ENCODE measurements around the gene ZC3H13. TPM values are rescaled to one million over a fixed set of nuclear protein-coding genes. Genes with fewer than 3 reads are reported as not detected.
A peak's percentile ranks its signal among the peaks of the same experiment; 100 is the strongest.
"Not testable (repeated sequence)": the region's sequence is repeated elsewhere in the genome, so short reads cannot be mapped to it uniquely, and the experiment has no call there.

Gene ZC3H13
- total RNA-seq, 1 donor from 2014 or later, result 58.8 TPM

DNA sequence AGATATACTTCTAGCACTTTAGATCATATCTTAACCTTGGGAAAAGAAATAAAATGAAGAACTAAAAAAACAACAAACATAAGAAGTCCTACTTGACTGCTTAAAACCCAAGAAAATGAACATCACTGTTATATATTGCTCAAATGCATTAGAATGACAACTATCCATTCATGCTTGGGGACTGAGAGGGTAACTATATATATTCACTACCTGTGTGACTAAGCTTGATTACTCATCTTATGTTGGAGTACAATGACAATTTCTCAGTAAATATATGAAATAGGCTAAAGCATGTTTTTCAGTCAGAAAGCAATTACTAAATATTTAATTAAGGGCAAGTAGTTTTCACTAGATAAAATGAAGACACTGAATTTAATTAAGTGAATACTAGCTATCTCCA, 40.1 kb downstream of the ZC3H13 start:
- peaks cover 37% of the 10 kb centered on the region for H3K36me3 Mint-ChIP-seq (ENCODE audit: low read depth)
- H3K4me3 Mint-ChIP-seq, result no peak overlapping the region
- no peak overlapping the region for H3K27ac Mint-ChIP-seq

DNA sequence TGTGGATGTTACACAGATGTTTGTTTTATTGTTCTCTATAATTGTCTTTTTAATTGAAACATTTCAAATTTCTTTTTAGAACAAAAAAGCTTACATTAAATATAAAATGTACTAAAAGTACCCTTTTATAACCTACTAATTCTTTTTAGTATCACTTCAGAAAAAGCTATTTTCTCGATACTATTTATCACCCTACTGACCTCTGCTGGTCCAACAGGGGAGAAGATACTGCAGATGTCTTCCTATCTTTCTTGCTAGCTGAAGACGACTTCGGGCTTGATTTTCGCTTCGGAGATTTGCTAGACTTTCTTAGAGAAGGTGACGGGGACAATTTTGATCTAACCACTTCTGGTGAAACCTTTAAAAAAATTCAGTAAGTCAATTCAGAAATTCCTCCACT, 42.4 kb downstream of the ZC3H13 start:
- H3K9me3 Mint-ChIP-seq, result no peaks in the 10 kb centered on the region
- intact Hi-C loops (cut with micrococcal nuclease), result no loop called here
- H3K27me3 Mint-ChIP-seq, result no peaks in the 10 kb centered on the region
- H3K4me1 Mint-ChIP-seq, result peaks cover 2% of the 10 kb centered on the region
- H3K4me3 Mint-ChIP-seq, result no peak overlapping the region
- no peak overlapping the region for H3K27ac Mint-ChIP-seq
- H3K36me3 Mint-ChIP-seq (ENCODE audit: low read depth), result peaks cover 40% of the 10 kb centered on the region
- DNase-seq, result no peak

More for the DNA sequence above, 40.1 kb downstream of the ZC3H13 start:
- Mint-ChIP-seq H3K9me3 (no peaks in the 10 kb centered on the region), H3K4me1 (peaks cover 2% of the 10 kb centered on the region), H3K27me3 (no peaks in the 10 kb centered on the region)
- DNase-seq, result no peak
- intact Hi-C loops (cut with micrococcal nuclease), result no loop called here

DNA sequence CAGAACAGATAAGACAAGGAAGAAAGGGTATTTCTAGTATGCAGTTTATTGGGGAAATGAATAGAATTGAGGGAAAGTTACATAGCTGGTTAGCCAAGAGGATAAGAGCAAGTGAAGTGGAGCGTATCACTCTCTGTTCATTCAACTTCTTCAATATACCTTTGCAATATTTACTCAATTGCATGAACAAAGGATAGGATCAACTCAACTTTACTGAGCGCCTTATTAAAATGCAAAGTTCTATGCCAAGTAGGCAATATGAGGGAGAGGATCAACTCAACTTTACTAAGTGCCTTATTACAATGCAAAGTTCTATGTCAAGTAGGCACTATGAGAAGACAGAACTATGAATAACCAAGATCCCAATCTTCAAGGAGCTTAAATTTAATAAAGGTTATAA, 43.9 kb downstream of the ZC3H13 start:
- intact Hi-C loops (cut with micrococcal nuclease), result loop anchor here (5.0 kb wide), 1 partner anchor 44 kb away; the partner anchor contains the start of gene ZC3H13
- Mint-ChIP-seq H3K36me3 (ENCODE audit: low read depth) (peaks cover 41% of the 10 kb centered on the region), H3K4me1 (no peaks in the 10 kb centered on the region), H3K4me3 (no peak overlapping the region), H3K9me3 (no peaks in the 10 kb centered on the region), H3K27ac (no peak overlapping the region), H3K27me3 (no peaks in the 10 kb centered on the region)
- no peak for DNase-seq

DNA sequence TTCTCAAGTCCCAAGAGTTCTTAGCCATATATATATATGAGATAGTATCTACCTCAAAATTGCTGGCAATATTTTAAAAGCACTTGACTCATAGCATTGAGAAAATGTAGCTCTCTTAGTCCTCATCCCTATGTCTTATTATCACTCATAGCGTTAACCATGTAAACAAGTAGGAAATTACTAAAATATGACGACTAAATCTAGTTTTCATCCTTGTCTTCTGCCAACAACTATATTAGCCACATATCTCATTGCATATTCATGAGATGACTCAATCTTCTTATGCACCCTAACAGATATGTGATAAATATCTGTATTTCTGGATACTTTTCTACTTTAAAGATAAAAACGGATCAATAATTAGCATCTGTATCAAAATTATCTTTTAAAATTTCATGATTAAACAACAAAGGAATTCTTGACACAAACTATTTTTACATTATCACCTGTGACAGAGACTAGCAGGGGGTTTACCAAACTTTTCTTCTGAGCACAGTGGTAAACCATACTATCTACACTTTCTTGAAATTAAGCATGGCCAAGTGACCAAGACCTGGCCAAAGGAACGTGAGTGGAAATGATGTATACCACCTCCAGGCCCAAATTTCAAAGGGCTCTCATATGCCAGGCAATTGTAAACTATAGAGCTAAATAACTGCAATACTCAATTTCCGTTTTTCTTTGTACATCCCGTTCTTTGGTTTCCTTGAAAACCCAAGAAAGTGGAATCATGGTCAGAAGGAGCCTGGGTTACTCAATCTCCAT, 45.7 kb downstream of the ZC3H13 start:
- Mint-ChIP-seq H3K27me3 (no peaks in the 10 kb centered on the region), H3K4me3 (no peak overlapping the region), H3K36me3 (ENCODE audit: low read depth) (peaks cover 49% of the 10 kb centered on the region), H3K27ac (no peak overlapping the region), H3K4me1 (peaks cover 2% of the 10 kb centered on the region), H3K9me3 (no peaks in the 10 kb centered on the region)
- intact Hi-C loops (cut with micrococcal nuclease), result loop anchor here (5.0 kb wide), 1 partner anchor 45 kb away; the partner anchor contains the start of gene ZC3H13
- no peak for DNase-seq

DNA sequence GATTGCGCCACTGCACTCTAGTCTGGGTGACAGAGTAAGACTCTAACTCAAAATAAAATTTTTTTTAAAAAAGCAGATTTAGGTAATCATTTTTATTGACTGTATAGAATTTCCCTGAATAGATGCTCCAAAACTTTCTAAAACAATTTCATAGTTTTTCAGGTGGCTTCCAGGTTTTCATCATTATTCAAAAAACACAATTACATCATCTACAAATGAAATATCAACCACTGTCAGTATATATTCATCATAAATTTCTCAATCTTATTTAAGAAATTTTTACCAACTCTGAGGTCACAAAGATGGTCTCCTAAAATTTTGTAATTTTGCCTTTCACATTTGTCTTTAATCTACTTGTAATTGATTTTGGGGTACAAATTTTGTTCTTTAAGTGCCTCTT, 48.1 kb downstream of the ZC3H13 start:
- DNase-seq, result no peak
- Mint-ChIP-seq H3K4me3 (no peak overlapping the region), H3K27me3 (no peaks in the 10 kb centered on the region), H3K36me3 (ENCODE audit: low read depth) (peaks cover 60% of the 10 kb centered on the region), H3K4me1 (peaks cover 2% of the 10 kb centered on the region), H3K27ac (no peak overlapping the region), H3K9me3 (no peaks in the 10 kb centered on the region)
- intact Hi-C loops (cut with micrococcal nuclease), result no loop called here

DNA sequence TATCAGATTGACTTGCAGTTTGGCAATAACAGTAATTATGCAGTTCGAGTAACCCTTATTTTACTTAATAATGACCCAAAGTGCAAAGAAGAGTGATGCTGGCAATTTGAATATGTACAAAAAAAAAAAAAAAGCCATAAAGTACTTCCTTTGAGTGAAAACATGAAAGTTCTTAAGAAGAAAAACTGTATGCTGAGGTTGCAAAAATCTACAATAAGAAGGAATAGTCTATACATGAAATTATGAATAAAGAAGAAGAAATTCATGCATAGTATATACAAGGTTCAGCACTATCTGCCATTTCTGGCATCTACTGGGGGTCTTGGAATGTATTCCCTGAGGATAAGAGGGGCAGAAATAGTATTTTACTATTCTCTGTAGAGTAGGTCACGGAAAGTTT, 55.9 kb downstream of the ZC3H13 start:
- no peak overlapping the region for H3K27ac Mint-ChIP-seq
- DNase-seq, result no peak
- peaks cover 1% of the 10 kb centered on the region for H3K4me1 Mint-ChIP-seq
- intact Hi-C loops (cut with micrococcal nuclease), result no loop called here
- H3K9me3 Mint-ChIP-seq, result no peaks in the 10 kb centered on the region
- H3K27me3 Mint-ChIP-seq, result no peaks in the 10 kb centered on the region
- H3K36me3 Mint-ChIP-seq (ENCODE audit: low read depth), result peaks cover 41% of the 10 kb centered on the region
- no peak overlapping the region for H3K4me3 Mint-ChIP-seq

DNA sequence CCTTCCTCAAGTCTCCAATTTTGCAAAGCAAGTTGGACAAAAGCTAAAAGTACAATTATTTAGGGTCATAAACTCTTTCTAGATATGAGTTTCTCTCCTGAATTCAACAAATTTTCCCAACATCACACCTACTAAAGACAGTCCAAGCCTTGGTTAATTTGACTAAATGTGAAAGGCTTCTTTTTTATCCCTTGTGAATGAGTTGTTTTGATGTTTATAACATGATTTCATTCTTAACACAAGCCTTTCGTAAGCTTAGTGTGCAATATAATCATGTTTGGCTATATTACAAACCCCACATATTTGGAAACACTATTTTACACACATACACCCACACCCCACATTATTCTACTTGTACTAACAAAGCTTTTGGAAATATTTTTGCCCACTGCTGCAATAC, 57.3 kb downstream of the ZC3H13 start:
- Mint-ChIP-seq H3K27ac (no peak overlapping the region), H3K4me1 (peaks cover 1% of the 10 kb centered on the region), H3K27me3 (no peaks in the 10 kb centered on the region), H3K9me3 (no peaks in the 10 kb centered on the region), H3K36me3 (ENCODE audit: low read depth) (peaks cover 31% of the 10 kb centered on the region), H3K4me3 (no peak overlapping the region)
- intact Hi-C loops (cut with micrococcal nuclease), result no loop called here
- DNase-seq, result no peak

DNA sequence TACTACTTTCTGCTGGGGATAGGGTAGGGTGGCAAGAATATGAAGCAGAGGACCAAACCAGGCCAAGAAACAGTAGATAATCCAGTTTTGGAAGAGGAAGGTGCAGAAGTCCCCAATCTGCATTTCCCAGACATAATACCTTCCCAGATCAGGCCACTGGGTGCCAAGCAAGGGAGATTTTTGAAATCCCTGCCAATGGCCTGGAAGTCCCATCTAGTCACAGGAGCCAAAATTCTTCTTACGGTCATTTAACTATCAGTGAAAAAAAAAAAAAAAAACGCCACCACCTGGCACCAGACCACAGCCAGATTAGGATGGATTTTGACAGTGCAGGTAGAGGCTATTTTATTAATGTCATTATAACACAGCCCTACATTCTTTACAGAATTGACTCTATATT, 57.8 kb downstream of the ZC3H13 start:
- no peak overlapping the region for H3K27ac Mint-ChIP-seq
- DNase-seq, result no peak
- H3K4me1 Mint-ChIP-seq, result peaks cover 1% of the 10 kb centered on the region
- intact Hi-C loops (cut with micrococcal nuclease), result no loop called here
- no peak overlapping the region for H3K4me3 Mint-ChIP-seq
- peaks cover 26% of the 10 kb centered on the region for H3K36me3 Mint-ChIP-seq (ENCODE audit: low read depth)
- H3K27me3 Mint-ChIP-seq, result no peaks in the 10 kb centered on the region
- no peaks in the 10 kb centered on the region for H3K9me3 Mint-ChIP-seq

DNA sequence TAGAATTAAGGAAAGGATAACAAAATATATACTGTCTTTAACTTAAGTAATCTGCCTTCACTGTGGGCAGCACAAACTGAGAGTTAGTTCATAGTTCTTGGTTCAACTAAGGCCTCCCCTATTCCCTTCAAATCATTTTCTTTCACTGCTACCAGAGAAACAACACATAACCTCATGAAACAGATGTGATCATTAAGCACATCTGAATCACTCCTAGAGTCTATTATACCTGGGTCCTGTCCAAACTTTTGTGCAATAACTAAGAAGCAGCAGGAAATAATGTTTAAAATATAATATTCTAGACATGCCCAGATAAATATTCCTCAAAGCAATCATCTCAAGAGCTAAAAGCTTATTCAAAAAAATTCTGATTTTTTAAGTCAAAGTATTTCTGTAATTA, 62.9 kb downstream of the ZC3H13 start:
- Mint-ChIP-seq H3K27ac (no peak overlapping the region), H3K4me3 (no peak overlapping the region), H3K4me1 (no peaks in the 10 kb centered on the region), H3K9me3 (no peaks in the 10 kb centered on the region), H3K27me3 (no peaks in the 10 kb centered on the region), H3K36me3 (ENCODE audit: low read depth) (peaks cover 35% of the 10 kb centered on the region)
- DNase-seq, result no peak
- intact Hi-C loops (cut with micrococcal nuclease), result no loop called here

DNA sequence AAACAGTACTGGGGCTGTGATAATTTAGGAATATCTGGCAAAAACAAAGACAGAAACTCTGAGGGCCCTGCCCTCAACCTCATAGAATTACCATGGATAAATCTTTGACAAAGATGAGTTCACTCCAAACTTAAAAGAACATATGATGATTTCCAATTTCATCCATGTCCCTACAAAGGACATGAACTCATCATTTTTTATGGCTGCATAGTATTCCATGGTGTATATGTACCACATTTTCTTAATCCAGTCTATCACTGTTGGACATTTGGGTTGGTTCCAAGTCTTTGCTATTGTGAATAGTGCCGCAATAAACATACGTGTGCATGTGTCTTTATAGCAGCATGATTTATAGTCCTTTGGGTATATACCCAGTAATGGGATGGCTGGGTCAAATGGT, 71.4 kb downstream of the ZC3H13 start:
- intact Hi-C loops (cut with micrococcal nuclease); H3K9me3 Mint-ChIP-seq; H3K4me3 Mint-ChIP-seq; DNase-seq; H3K27ac Mint-ChIP-seq; H3K27me3 Mint-ChIP-seq; H3K4me1 Mint-ChIP-seq: not testable (repeated sequence)
- H3K36me3 Mint-ChIP-seq (ENCODE audit: low read depth), result peaks cover 56% of the 10 kb centered on the region

DNA sequence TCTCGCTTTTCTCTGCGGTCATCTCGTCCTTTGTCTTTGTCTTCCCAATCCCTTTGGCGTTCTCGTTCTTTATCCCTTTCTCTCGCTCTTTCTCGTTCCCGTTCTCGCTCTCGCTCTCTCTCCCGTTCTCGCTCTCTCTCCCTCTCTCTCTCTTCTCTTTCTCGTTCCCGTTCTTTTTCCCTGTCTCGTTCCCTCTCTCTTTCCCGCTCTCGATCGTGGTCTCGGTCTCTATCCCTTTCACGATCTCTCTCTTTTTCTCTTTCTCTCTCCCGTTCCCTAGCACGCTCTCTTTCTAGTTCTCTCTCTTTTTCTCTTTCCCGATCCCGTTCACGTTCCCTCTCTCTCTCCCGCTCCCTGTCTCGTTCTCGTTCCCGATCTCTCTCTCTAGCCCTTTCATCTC, 77.2 kb downstream of the ZC3H13 start:
- Mint-ChIP-seq H3K9me3 (peaks cover 3% of the 10 kb centered on the region), H3K27me3 (no peaks in the 10 kb centered on the region), H3K27ac (no peak overlapping the region), H3K36me3 (ENCODE audit: low read depth) (peaks cover 51% of the 10 kb centered on the region), H3K4me1 (peaks cover 7% of the 10 kb centered on the region), H3K4me3 (no peak overlapping the region)
- DNase-seq, result no peak
- intact Hi-C loops (cut with micrococcal nuclease), result no loop called here

DNA sequence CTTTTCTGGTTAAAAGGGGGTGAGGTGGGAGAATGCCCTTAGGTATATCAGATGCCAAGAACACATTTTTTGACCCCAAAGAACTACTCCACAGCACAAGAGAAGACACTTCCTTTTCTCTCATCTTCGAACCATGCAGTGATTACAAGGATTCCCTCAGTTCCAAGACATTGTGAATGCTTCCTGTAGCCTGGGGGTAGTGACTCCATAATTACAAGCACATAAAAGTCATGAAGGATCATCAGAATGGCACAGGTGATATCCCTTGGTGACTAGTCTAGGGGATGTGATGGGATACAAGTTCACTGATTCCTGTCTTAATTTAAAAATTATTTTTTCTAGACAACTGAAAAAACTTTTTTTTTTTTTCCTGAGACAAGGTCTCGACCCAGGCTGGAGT, 78.0 kb downstream of the ZC3H13 start:
- intact Hi-C loops (cut with micrococcal nuclease), result no loop called here
- H3K4me1 Mint-ChIP-seq, result peaks cover 7% of the 10 kb centered on the region
- peaks cover 53% of the 10 kb centered on the region for H3K36me3 Mint-ChIP-seq (ENCODE audit: low read depth)
- no peak for DNase-seq
- H3K27me3 Mint-ChIP-seq, result no peaks in the 10 kb centered on the region
- H3K9me3 Mint-ChIP-seq, result peaks cover 3% of the 10 kb centered on the region
- no peak overlapping the region for H3K27ac Mint-ChIP-seq
- H3K4me3 Mint-ChIP-seq, result no peak overlapping the region

DNA sequence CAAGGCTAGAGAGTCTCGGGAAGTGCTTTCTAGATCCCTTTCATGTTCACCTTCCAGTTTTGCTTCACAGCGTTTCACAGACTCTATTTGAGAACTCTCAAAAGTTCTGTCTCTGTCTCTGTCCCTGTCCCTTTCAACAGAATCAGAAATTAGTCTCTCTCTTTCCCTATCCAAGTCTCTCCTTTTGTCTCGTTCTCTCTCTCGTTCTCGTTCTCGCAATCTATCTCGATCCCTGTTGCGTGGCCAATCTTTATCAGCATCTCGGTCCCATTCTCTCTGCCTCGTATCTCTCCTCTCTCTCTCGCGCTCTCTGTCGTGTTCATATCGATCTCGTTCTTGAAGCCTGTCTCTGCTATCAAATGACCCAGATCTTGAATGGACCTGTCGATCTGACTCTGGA, 85.0 kb downstream of the ZC3H13 start:
- Mint-ChIP-seq H3K4me3 (no peak overlapping the region), H3K36me3 (ENCODE audit: low read depth) (peaks cover 53% of the 10 kb centered on the region), H3K27ac (peak overlapping the region; percentile 7), H3K9me3 (peaks cover under 1% of the 10 kb centered on the region), H3K27me3 (no peaks in the 10 kb centered on the region), H3K4me1 (peaks cover 11% of the 10 kb centered on the region)
- intact Hi-C loops (cut with micrococcal nuclease), result no loop called here
- DNase-seq, result no peak

DNA sequence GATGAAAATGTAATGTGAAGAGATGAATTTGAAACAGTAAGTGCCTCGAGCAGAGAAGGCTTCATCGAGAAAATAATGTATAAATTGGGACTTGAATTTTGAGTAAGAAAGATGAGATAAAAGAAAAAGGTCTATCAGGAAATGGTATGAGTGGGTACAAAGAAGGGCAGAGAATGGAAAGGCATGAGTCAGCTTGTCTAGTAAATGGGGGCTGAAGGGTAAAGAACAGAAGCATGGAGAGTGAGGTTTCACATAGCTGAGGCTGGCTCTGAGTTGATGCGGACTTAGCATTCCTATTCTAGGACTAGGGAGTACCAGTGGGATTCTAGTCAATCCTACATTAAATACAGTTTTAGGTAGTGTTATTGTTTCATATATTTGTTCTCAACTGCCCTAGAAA, 85.8 kb downstream of the ZC3H13 start:
- H3K27ac Mint-ChIP-seq, result peak overlapping the region; percentile 14
- intact Hi-C loops (cut with micrococcal nuclease), result no loop called here
- H3K4me3 Mint-ChIP-seq, result no peak overlapping the region
- no peaks in the 10 kb centered on the region for H3K9me3 Mint-ChIP-seq
- H3K27me3 Mint-ChIP-seq, result no peaks in the 10 kb centered on the region
- peaks cover 54% of the 10 kb centered on the region for H3K36me3 Mint-ChIP-seq (ENCODE audit: low read depth)
- H3K4me1 Mint-ChIP-seq, result peaks cover 11% of the 10 kb centered on the region
- no peak for DNase-seq

DNA sequence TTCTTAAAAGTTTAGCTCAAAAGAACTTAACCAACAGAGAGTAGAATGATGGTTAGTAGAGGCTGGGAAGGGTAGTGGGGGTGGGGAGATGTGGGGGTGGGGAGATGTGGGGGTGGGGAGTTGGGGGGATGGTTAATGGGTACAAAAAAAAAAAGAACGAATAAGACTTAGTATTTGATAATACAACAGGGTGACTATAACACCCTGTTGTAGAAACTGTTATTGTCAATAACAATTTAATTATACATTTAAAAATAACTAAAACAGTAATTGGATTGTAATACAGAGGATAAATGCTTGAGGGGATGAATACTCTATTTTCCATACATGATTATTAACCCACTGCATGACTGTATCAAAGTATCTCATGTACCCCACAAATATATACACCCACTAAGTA, 91.1 kb downstream of the ZC3H13 start:
- DNase-seq, result no peak
- intact Hi-C loops (cut with micrococcal nuclease), result no loop called here
- H3K27ac Mint-ChIP-seq, result no peak overlapping the region

More for the DNA sequence above, 91.1 kb downstream of the ZC3H13 start:
- Mint-ChIP-seq H3K27me3 (no peaks in the 10 kb centered on the region), H3K9me3 (no peaks in the 10 kb centered on the region), H3K4me3 (no peak overlapping the region), H3K4me1 (peaks cover 5% of the 10 kb centered on the region), H3K36me3 (ENCODE audit: low read depth) (peaks cover 55% of the 10 kb centered on the region)

All from activated CD4-positive, alpha-beta T cell treated with anti-CD3 and anti-CD28 coated beads, Interleukin-2, amount 10 ng/mL, durations not matched to agents 24 days and 14 days (primary cell).